Natural killer cell treated with Interleukin-12 subunit alpha and Interleukin-12 subunit beta and Interleukin-15 and Interleukin-18, amount 100 ng/mL, for 72 hours (primary cell): ENCODE data around the gene SLCO1B3. TPM values are rescaled to one million over a fixed set of nuclear protein-coding genes. Genes with fewer than 3 reads are reported as not detected.

Experiments
- ATAC-seq, 2 donors: fragments of 150-1000 bp; cut with Tn5 transposase in 1 of 2; sonication (Bioruptor Pico), chemical (Tn5 transposase) in 1 of 2; 2 replicates each; pipeline ENCODE4 v1.10.0; 2021
- DNase-seq: peaks from one replicate; pipeline ENCODE4 v3.0.0; 2022; ENCODE audit warnings: low spot score
- H3K27ac Mint-ChIP-seq, 2 donors: 1 replicate in 1 of 2; 2 replicates in 1 of 2; pipeline ENCODE4 v1.8.0; 2022; ENCODE audit warnings: mixed read lengths in 2 of 2, mild to moderate bottlenecking in 1 of 2, moderate library complexity in 1 of 2
- H3K27me3 Mint-ChIP-seq, 2 donors: 1 replicate in 1 of 2; 2 replicates in 1 of 2; pipeline ENCODE4 v1.8.0; 2022; ENCODE audit warnings: mixed read lengths in 2 of 2
- H3K36me3 Mint-ChIP-seq: one replicate; pipeline ENCODE4 v1.8.0; 2022; ENCODE audit warnings: mixed read lengths
- H3K4me1 Mint-ChIP-seq, 2 donors: 1 replicate in 1 of 2; 2 replicates in 1 of 2; pipeline ENCODE4 v1.8.0; 2022; ENCODE audit warnings: low read depth in 2 of 2, mixed read lengths in 2 of 2, mild to moderate bottlenecking in 1 of 2
- H3K4me3 Mint-ChIP-seq: one replicate; pipeline ENCODE4 v1.8.0; 2022; ENCODE audit warnings: mixed read lengths
- H3K9me3 Mint-ChIP-seq: 2 replicates; pipeline ENCODE4 v1.8.0; 2022; ENCODE audit warnings: mixed read lengths
- total RNA-seq, 2 donors: library from RNA; stranded (reverse); gene quantifications; one replicate each; pipeline ENCODE4 v1.2.3, GENCODE V29; 2022

The SLCO1B3 gene
- total RNA-seq, 2 donors from 2014 or later = not detected

DNA sequence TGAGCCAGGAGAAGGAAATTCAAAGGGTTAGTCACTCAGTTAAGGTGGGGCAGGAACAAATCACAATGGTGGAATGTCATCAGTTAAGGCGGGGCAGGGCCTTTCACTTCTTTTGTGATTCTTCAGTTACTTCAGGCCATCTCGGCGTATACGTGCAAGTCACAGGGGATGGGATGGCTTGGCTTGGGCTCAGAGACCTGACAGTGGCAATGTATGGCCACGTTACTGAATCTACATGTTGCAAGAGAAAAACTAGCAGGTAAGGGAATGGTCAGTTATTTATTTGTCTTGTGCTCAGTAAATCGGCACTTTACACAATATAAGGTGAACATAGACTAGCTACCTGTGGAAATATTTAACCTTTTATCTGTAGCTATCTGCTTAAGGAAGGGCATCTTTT is 11.9 kb downstream of the SLCO1B3 start:
- no peak overlapping the region for H3K27ac Mint-ChIP-seq
- peaks cover 32% of the 10 kb centered on the region for H3K9me3 Mint-ChIP-seq
- H3K4me3 Mint-ChIP-seq = no peak overlapping the region
- H3K27me3 Mint-ChIP-seq = no peaks in the 10 kb centered on the region
- H3K36me3 Mint-ChIP-seq = peaks cover 27% of the 10 kb centered on the region
- ATAC-seq (no peak), DNase-seq (no peak)
- no peaks in the 10 kb centered on the region for H3K4me1 Mint-ChIP-seq

- Mint-ChIP-seq H3K4me3 (no peak overlapping the region), H3K9me3 (peaks cover 32% of the 10 kb centered on the region), H3K27ac (no peak overlapping the region), H3K27me3 (no peaks in the 10 kb centered on the region), H3K36me3 (peaks cover 27% of the 10 kb centered on the region), H3K4me1 (no peaks in the 10 kb centered on the region)
- no peak for ATAC-seq
- DNase-seq = no peak
Measured at GRCh38 chr12:20822925-20823324, 12.4 kb downstream of the SLCO1B3 start.

- Mint-ChIP-seq H3K36me3 (no peaks in the 10 kb centered on the region), H3K9me3 (peaks cover 5% of the 10 kb centered on the region), H3K4me1 (no peaks in the 10 kb centered on the region), H3K27me3 (no peaks in the 10 kb centered on the region), H3K4me3 (no peak overlapping the region), H3K27ac (no peak overlapping the region)
- DNase-seq = no peak
- ATAC-seq = no peak
Measured at GRCh38 chr12:20829919-20830318, 19.4 kb downstream of the SLCO1B3 start.

DNA sequence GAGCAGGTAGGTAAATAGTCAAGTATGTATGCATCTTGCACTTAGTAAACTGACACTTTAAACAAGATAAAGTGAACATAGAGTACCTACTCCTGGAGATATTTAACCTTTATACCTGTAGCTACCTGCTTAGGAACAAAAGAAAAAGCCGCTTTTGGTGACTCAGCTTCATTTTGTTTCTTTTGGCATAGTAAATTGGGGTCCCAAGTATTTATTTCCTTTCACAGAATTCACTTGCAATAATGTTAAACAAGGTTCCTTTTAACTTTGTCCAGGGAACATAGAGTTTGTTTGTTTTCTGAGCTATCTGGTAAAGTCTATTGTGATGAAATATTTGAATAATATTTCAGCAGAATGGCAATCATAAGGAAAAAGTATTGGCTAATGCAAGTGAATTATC is 20.0 kb downstream of the SLCO1B3 start:
- Mint-ChIP-seq H3K27ac (no peak overlapping the region), H3K4me3 (no peak overlapping the region), H3K4me1 (no peaks in the 10 kb centered on the region), H3K27me3 (no peaks in the 10 kb centered on the region), H3K9me3 (peaks cover 9% of the 10 kb centered on the region), H3K36me3 (no peaks in the 10 kb centered on the region)
- no peak for ATAC-seq
- DNase-seq = no peak

DNA sequence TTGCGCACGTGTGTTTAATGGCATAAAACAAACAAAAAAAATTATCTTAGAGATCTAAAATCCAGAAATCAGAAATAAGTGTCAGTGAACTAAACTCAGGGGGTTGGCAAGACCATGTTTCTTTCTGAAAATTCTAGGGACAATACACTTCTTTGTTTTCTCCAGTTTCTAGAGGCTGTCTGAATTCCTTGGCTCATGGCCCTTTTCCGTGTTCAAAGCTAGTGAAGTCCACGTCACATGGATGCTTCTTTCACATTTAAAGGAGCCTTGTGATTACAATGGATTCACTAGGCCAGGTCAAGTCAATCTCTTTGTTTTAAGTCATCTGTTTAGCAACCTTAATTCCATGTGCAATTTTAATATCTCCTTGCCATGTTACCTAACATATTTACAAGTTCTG is 22.4 kb downstream of the SLCO1B3 start:
- no peaks in the 10 kb centered on the region for H3K27me3 Mint-ChIP-seq
- ATAC-seq (no peak), DNase-seq (no peak)
- H3K9me3 Mint-ChIP-seq = peaks cover 13% of the 10 kb centered on the region
- no peak overlapping the region for H3K4me3 Mint-ChIP-seq
- no peak overlapping the region for H3K27ac Mint-ChIP-seq
- no peaks in the 10 kb centered on the region for H3K36me3 Mint-ChIP-seq
- no peaks in the 10 kb centered on the region for H3K4me1 Mint-ChIP-seq

DNA sequence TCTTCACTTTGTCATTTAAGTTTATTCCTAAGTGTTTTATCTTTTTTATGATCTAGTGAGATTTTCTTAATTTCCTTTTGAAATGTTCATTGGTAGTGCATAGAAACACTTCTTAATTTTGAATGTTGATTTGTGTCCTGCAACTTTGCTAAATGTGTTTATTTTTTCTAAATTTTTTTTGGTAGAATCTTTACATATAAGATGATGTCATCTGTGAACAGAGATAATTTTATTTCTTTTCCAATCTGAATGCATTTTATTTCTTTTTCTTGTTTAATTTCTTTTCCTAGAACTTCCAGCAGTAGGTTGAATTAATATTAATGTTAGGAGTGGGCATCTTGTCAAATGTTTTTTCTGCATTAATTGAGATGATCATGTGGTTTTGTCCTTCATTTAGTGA is 42.1 kb downstream of the SLCO1B3 start:
- Mint-ChIP-seq H3K27ac (no peak overlapping the region), H3K4me3 (no peak overlapping the region)
- ATAC-seq = no peak

GRCh38 chr12:20863056-20863455 is 52.6 kb downstream of the SLCO1B3 start:
- no peak for ATAC-seq

More for the DNA sequence above, 42.1 kb downstream of the SLCO1B3 start:
- Mint-ChIP-seq H3K27me3 (no peaks in the 10 kb centered on the region), H3K36me3 (no peaks in the 10 kb centered on the region), H3K4me1 (no peaks in the 10 kb centered on the region), H3K9me3 (peaks cover 6% of the 10 kb centered on the region)
- DNase-seq = no peak

GRCh38 chr12:20865873-20866272 is 55.4 kb downstream of the SLCO1B3 start:
- no peaks in the 10 kb centered on the region for H3K4me1 Mint-ChIP-seq
- no peaks in the 10 kb centered on the region for H3K36me3 Mint-ChIP-seq
- H3K27me3 Mint-ChIP-seq = no peaks in the 10 kb centered on the region
- ATAC-seq (no peak), DNase-seq (no peak)
- peaks cover 21% of the 10 kb centered on the region for H3K9me3 Mint-ChIP-seq
- no peak overlapping the region for H3K27ac Mint-ChIP-seq
- H3K4me3 Mint-ChIP-seq = no peak overlapping the region

More at GRCh38 chr12:20863056-20863455, 52.6 kb downstream of the SLCO1B3 start:
- Mint-ChIP-seq H3K27me3 (no peaks in the 10 kb centered on the region), H3K4me3 (no peak overlapping the region), H3K27ac (no peak overlapping the region), H3K36me3 (no peaks in the 10 kb centered on the region), H3K9me3 (peaks cover 18% of the 10 kb centered on the region), H3K4me1 (no peaks in the 10 kb centered on the region)
- DNase-seq = no peak

- no peak overlapping the region for H3K27ac Mint-ChIP-seq
- no peaks in the 10 kb centered on the region for H3K4me1 Mint-ChIP-seq
- no peaks in the 10 kb centered on the region for H3K27me3 Mint-ChIP-seq
- ATAC-seq = no peak
- peaks cover 22% of the 10 kb centered on the region for H3K9me3 Mint-ChIP-seq
- no peak overlapping the region for H3K4me3 Mint-ChIP-seq
- no peaks in the 10 kb centered on the region for H3K36me3 Mint-ChIP-seq
- no peak for DNase-seq
Measured at GRCh38 chr12:20868277-20868676, 57.8 kb downstream of the SLCO1B3 start.

DNA sequence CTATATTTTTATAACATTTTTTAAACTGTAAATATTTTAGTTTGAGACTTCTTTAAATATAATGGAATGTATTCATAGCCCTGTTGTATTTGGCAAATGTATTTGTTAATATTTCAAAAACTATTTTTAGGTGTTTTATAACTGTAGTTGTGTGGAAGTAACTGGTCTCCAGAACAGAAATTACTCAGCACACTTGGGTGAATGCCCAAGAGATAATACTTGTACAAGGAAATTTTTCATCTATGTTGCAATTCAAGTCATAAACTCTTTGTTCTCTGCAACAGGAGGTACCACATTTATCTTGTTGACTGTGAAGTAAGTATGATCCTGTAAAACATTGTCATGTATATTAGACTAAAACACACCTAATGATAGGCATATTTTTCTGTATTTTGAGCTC is 72.8 kb downstream of the SLCO1B3 start:
- Mint-ChIP-seq H3K27me3 (no peaks in the 10 kb centered on the region), H3K27ac (no peak overlapping the region), H3K4me3 (no peak overlapping the region), H3K9me3 (peaks cover 15% of the 10 kb centered on the region), H3K4me1 (no peaks in the 10 kb centered on the region), H3K36me3 (no peaks in the 10 kb centered on the region)
- ATAC-seq (no peak), DNase-seq (no peak)

DNA sequence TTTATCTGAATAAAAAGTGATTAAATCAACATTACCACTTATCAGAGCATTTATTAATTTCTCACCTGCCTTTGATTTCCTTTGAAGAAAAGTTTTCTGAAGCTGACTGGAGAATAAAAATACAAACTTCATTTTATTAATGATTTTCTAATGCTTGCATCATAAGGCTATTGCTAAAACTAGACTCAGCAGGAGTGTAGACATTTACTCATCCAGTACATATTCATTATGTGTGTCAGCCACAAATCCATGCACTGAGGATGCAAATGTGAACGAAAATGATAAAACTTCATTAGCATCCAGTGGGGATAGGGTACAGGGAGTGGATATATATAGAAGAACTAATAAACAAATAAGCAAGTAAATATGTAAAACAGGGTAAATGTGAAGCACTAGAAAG is 74.6 kb downstream of the SLCO1B3 start:
- H3K4me1 Mint-ChIP-seq = no peaks in the 10 kb centered on the region
- no peak overlapping the region for H3K4me3 Mint-ChIP-seq
- H3K27ac Mint-ChIP-seq = no peak overlapping the region
- ATAC-seq (no peak), DNase-seq (no peak)
- peaks cover 15% of the 10 kb centered on the region for H3K9me3 Mint-ChIP-seq
- no peaks in the 10 kb centered on the region for H3K27me3 Mint-ChIP-seq
- H3K36me3 Mint-ChIP-seq = no peaks in the 10 kb centered on the region

GRCh38 chr12:20885552-20885951 is 75.0 kb downstream of the SLCO1B3 start:
- Mint-ChIP-seq H3K27ac (no peak overlapping the region), H3K27me3 (no peaks in the 10 kb centered on the region), H3K36me3 (no peaks in the 10 kb centered on the region), H3K9me3 (peaks cover 15% of the 10 kb centered on the region), H3K4me3 (no peak overlapping the region), H3K4me1 (no peaks in the 10 kb centered on the region)
- no peak for DNase-seq
- ATAC-seq = no peak

- no peaks in the 10 kb centered on the region for H3K4me1 Mint-ChIP-seq
- H3K27ac Mint-ChIP-seq = no peak overlapping the region
- no peaks in the 10 kb centered on the region for H3K36me3 Mint-ChIP-seq
- H3K4me3 Mint-ChIP-seq = no peak overlapping the region
- peaks cover 7% of the 10 kb centered on the region for H3K9me3 Mint-ChIP-seq
- H3K27me3 Mint-ChIP-seq = no peaks in the 10 kb centered on the region
- ATAC-seq = no peak
- DNase-seq = no peak
Measured at GRCh38 chr12:20917269-20917668, 106.8 kb downstream of the SLCO1B3 start.

DNA sequence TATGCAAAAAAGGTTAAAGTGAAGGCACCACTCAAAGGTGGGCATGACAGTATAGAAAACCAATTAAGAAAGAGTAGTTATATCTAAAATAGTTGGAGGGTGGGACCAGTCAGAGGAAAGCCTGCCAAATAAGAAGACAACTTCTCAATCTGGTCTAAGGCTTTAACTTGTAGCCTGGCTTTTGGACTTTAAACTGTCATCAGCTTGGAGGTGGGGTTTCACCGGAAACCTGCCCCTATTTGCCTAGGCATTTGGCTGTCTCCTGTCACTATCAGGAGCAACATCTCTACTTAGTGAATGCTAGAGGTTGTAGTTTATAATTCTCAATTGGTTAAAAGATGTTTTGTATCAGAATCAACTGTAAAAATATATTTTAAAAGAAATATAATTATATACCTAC is 107.3 kb downstream of the SLCO1B3 start:
- no peak overlapping the region for H3K4me3 Mint-ChIP-seq
- ATAC-seq = no peak
- DNase-seq = no peak
- H3K36me3 Mint-ChIP-seq = no peaks in the 10 kb centered on the region
- peaks cover 8% of the 10 kb centered on the region for H3K9me3 Mint-ChIP-seq
- H3K27ac Mint-ChIP-seq = no peak overlapping the region
- no peaks in the 10 kb centered on the region for H3K27me3 Mint-ChIP-seq
- H3K4me1 Mint-ChIP-seq = no peaks in the 10 kb centered on the region

DNA sequence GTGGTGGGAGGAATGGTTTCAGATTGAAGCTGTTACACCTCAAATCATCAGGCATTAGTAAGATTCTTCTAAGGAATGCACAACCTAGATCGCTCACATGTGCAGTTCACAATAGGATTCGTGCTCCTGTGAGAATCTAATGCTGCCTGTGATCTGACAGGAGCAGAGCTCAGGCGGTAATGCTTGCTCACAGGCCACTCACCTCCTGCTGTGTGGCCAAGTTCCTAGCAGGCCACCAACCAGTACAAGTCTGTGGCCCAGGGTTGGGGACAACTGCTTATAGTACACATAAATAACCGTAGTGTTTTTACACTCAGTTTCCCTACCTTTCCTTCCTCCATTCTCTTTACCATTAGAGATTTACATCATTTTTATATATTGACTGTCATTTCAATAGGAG is 121.4 kb downstream of the SLCO1B3 start:
- ATAC-seq (no peak), DNase-seq (no peak)
- no peaks in the 10 kb centered on the region for H3K27me3 Mint-ChIP-seq
- no peaks in the 10 kb centered on the region for H3K36me3 Mint-ChIP-seq
- H3K27ac Mint-ChIP-seq = no peak overlapping the region
- no peak overlapping the region for H3K4me3 Mint-ChIP-seq
- peaks cover 39% of the 10 kb centered on the region for H3K9me3 Mint-ChIP-seq
- H3K4me1 Mint-ChIP-seq = no peaks in the 10 kb centered on the region
